Measurements from ENCODE around the gene WBP4.

DNA sequence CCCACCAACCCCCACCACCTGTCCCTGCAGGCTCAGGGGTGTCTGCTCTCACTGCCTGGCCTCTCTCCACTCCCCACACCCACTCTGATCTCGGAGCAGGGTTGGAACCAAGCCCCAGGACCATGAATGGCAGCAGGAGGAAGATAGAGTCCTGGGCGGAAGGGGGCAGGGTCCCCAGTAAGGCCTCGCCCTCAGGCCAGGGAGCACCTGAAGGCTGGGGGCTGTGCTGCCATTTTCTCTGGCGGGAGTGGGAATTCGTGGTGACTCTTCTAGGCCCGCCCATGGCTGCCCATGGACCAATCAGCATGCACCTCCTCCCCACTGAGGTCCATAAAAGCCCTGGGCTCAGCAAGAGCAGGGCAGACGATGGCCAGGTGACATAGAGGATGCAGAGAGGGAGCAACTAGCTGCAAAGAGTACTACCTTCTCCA, 46.3 kb downstream of the WBP4 start:
- TF ChIP-seq, protein P1, sequence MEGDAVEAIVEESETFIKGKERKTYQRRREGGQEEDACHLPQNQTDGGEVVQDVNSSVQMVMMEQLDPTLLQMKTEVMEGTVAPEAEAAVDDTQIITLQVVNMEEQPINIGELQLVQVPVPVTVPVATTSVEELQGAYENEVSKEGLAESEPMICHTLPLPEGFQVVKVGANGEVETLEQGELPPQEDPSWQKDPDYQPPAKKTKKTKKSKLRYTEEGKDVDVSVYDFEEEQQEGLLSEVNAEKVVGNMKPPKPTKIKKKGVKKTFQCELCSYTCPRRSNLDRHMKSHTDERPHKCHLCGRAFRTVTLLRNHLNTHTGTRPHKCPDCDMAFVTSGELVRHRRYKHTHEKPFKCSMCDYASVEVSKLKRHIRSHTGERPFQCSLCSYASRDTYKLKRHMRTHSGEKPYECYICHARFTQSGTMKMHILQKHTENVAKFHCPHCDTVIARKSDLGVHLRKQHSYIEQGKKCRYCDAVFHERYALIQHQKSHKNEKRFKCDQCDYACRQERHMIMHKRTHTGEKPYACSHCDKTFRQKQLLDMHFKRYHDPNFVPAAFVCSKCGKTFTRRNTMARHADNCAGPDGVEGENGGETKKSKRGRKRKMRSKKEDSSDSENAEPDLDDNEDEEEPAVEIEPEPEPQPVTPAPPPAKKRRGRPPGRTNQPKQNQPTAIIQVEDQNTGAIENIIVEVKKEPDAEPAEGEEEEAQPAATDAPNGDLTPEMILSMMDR (conservative IDR thresholded peaks at IDR 0.05 in 1 of 2, IDR thresholded peaks at IDR 0.05 in 1 of 2; ENCODE audit: extremely low read depth in 1 of 2, insufficient read depth in 1 of 2, low read depth in 1 of 2, low read length in 2 of 2) = no peak
- no peak for TF ChIP-seq EZH2 (IDR thresholded peaks at IDR 0.05; ENCODE audit: borderline replicate concordance, low read length)

Data from mammary epithelial cell (primary cell).